ENCODE measurements around the gene TIMM8B.

Gene TIMM8B

DNA sequence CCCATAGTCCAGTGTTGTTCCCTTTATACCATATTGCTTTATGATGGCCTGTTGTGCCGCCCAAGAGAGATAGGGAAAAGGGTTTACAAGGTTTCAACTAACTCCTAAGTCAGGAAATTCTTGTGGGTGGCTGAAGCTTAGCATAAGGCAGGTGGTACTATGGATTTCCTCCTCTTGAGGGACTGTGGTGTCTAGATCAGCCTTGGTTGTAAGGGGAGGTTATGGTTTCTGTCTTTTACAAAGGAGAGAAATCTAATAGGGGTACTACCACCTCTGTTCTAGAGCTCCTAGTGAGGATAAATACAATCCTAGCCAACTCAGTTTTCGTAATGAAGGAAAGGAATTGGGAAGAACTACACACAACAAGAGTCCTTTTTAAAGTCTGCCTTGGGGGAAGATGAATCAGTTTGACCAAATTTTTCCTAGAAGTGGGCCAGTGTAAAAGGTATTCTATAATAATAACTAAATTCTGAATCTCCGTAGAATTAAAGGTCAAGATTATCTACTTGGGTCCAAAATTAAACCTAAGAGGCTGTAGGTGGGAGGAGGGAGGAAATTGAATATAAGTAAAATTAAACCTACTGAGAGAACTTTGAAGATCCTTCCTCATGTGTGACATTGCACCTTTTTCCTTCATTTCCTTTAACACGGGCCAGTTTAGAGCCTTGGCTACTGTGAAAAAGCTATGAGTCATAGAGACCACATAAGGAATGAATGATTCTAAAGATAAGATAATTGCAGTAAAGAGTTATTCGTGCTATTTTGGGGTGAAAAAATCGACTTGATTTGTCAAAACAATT, 44.2 kb downstream of the TIMM8B start:
- POLR2A ChIA-PET, result interaction anchor here (0.9 kb wide), 1 partner anchor 116 kb away, joined by 3 read pairs; no protein-coding TSS in a partner anchor
- CTCF ChIA-PET, result no interaction called here
- no peak for DNase-seq (ENCODE audit: extremely low spot score)
- TF ChIP-seq ELF4 (IDR thresholded peaks at IDR 0.05), result no peak
- no peak for TF ChIP-seq LEF1 (IDR thresholded peaks at IDR 0.05; ENCODE audit: borderline replicate concordance)
- TF ChIP-seq ARNT (IDR thresholded peaks at IDR 0.05), result no peak
- TF ChIP-seq ZNF384 (IDR thresholded peaks at IDR 0.05), result no peak
- TF ChIP-seq HDGF (IDR thresholded peaks at IDR 0.05; ENCODE audit: borderline replicate concordance), result no peak
- TF ChIP-seq L3MBTL2 (conservative IDR thresholded peaks at IDR 0.05), result no peak
- no peak for TF ChIP-seq BHLHE40 (IDR thresholded peaks at IDR 0.05; ENCODE audit: borderline replicate concordance)
- no peak for TF ChIP-seq FOXK2 (IDR thresholded peaks at IDR 0.05)
- TF ChIP-seq FOXM1 (IDR thresholded peaks at IDR 0.05; ENCODE audit: borderline replicate concordance), result no peak
- no peak for TF ChIP-seq SP1 (IDR thresholded peaks at IDR 0.05)
- TF ChIP-seq, protein P1, sequence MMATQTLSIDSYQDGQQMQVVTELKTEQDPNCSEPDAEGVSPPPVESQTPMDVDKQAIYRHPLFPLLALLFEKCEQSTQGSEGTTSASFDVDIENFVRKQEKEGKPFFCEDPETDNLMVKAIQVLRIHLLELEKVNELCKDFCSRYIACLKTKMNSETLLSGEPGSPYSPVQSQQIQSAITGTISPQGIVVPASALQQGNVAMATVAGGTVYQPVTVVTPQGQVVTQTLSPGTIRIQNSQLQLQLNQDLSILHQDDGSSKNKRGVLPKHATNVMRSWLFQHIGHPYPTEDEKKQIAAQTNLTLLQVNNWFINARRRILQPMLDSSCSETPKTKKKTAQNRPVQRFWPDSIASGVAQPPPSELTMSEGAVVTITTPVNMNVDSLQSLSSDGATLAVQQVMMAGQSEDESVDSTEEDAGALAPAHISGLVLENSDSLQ (IDR thresholded peaks at IDR 0.05), result no peak
- no peak for TF ChIP-seq TARDBP (IDR thresholded peaks at IDR 0.05)
- no peak for TF ChIP-seq CTBP1 (IDR thresholded peaks at IDR 0.05; ENCODE audit: borderline replicate concordance)
- TF ChIP-seq SUZ12 (IDR thresholded peaks at IDR 0.05), result no peak
- no peak for TF ChIP-seq FOXA1 (IDR thresholded peaks at IDR 0.05)
- TF ChIP-seq NFRKB (IDR thresholded peaks at IDR 0.05), result no peak

DNA sequence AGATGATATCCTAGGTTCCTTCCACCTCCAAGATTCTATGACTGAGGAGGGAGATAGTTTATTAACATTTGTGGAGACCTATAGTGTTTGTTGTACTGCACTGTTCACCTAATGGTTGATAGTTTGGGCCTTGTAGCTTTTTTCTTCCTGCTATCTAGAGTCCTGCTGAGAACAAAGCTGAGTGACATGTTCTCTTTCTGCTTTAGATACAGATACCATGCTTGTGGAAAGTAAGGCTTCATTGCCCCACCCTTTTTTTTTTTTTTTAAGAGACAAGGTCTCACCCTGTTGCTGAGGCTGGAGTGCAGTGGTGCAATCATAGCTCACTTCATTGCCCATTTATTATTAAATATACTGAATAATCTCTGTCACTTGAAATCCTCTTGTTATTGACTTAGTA, 49.0 kb downstream of the TIMM8B start:
- DNase-seq (ENCODE audit: extremely low spot score), result no peak
- ChIA-PET POLR2A (interaction anchor here (0.5 kb wide), 1 partner anchor 100 kb away, joined by 3 read pairs; the partner anchor contains the start of gene DIXDC1), CTCF (no interaction called here)
- TF ChIP-seq ZNF384 (IDR thresholded peaks at IDR 0.05), result no peak
- TF ChIP-seq FOXA1 (IDR thresholded peaks at IDR 0.05), result no peak
- no peak for TF ChIP-seq FOXK2 (IDR thresholded peaks at IDR 0.05)
- TF ChIP-seq ELF4 (IDR thresholded peaks at IDR 0.05), result no peak
- no peak for TF ChIP-seq ARNT (IDR thresholded peaks at IDR 0.05)
- TF ChIP-seq BHLHE40 (IDR thresholded peaks at IDR 0.05; ENCODE audit: borderline replicate concordance), result no peak
- TF ChIP-seq NFRKB (IDR thresholded peaks at IDR 0.05), result no peak
- TF ChIP-seq CTBP1 (IDR thresholded peaks at IDR 0.05; ENCODE audit: borderline replicate concordance), result no peak
